GM12878 (cell line): ENCODE results near the gene FBXL7. TPM values are rescaled to one million over a fixed set of nuclear protein-coding genes. Genes with fewer than 3 reads are reported as not detected.

Experiments used
- ATAC-seq: fragments of 200-7000 bp; cut with Tn5 transposase; 3 replicates; pipeline ENCODE4 v1.9.1; 2020; ENCODE audit warnings: mild to moderate bottlenecking, moderate library complexity
- BruUV-seq: library from RNA; stranded (reverse); fragments of 400-500 nt; replicated peaks from 2 replicates; lab custom pipeline; 2021; lab: Mats Ljungman, UMichigan
- CTCF ChIA-PET: fragments of 300-600 bp; sonication (Branson Sonifier 250); formaldehyde crosslinking; extraction: SDS; loops from one replicate; lab custom pipeline; 2021; ENCODE audit warnings: inconsistent platforms; lab: Yijun Ruan, JAX
- POLR2A ChIA-PET: fragments of 350-600 bp; formaldehyde crosslinking; extraction: SDS; loops from one replicate; lab custom pipeline; 2021; ENCODE audit warnings: inconsistent platforms; lab: Charles Lee
- RAD21 ChIA-PET: fragments of 300-600 bp; sonication (Branson Sonifier 250); formaldehyde crosslinking; loops from one replicate; lab custom pipeline; 2023; ENCODE audit warnings: antibody characterized with exemption; ENCODE audit not compliant: unreplicated experiment; lab: Charles Lee
- SMC1A ChIA-PET: fragments of 300-600 bp; sonication (Branson Sonifier 250); formaldehyde crosslinking; loops from one replicate; lab custom pipeline; 2023; ENCODE audit not compliant: unreplicated experiment, uncharacterized antibody; lab: Charles Lee
- DNase-seq: peaks from one replicate; pipeline ENCODE4 v3.0.0-alpha.2; 2011; ENCODE audit warnings: low read depth, low spot score
- FAIRE-seq: peaks from 3 replicates; lab custom pipeline; 2011; peaks lifted over from hg19 to GRCh38; lab: Jason Lieb, UNC
- H2AFZ ChIP-seq: 2 replicates; pipeline ENCODE4 v1.6.0; 2011; ENCODE audit warnings: low read depth, low read length, control low read depth; ENCODE audit not compliant: control insufficient read depth
- H3K27ac ChIP-seq: 2 replicates; pipeline ENCODE4 v1.5.1; 2011; ENCODE audit warnings: control low read depth; ENCODE audit not compliant: control insufficient read depth, insufficient read depth
- H3K27me3 ChIP-seq, 2 experiments: replicated peaks in 1 of 2; 2 replicates each; pipeline versions ENCODE4 v1.6.0 to v1.6.1; 2011; ENCODE audit warnings: low read length in 1 of 2; ENCODE audit not compliant: control insufficient read depth in 2 of 2, insufficient read depth in 2 of 2
- H3K36me3 ChIP-seq, 2 experiments: 2 replicates each; pipeline ENCODE4 v1.5.1; 2011; ENCODE audit warnings: low read length in 1 of 2; ENCODE audit not compliant: control insufficient read depth in 2 of 2, insufficient read depth in 2 of 2
- H3K4me1 ChIP-seq: 2 replicates; pipeline ENCODE4 v1.6.1; 2011; ENCODE audit warnings: mild to moderate bottlenecking, low read length, moderate library complexity, mixed read lengths; ENCODE audit not compliant: control insufficient read depth, insufficient read depth
- H3K4me2 ChIP-seq: 2 replicates; pipeline ENCODE4 v1.6.0; 2011; ENCODE audit warnings: control low read depth; ENCODE audit not compliant: control insufficient read depth, insufficient read depth
- H3K4me3 ChIP-seq: fragments of 200-600 bp; sonication (generic); 2 replicates; pipeline ENCODE4 v1.5.1; 2016
- H3K79me2 ChIP-seq: 2 replicates; pipeline ENCODE4 v1.6.0; 2011; ENCODE audit warnings: low read length; ENCODE audit not compliant: control insufficient read depth, insufficient read depth
- H3K9ac ChIP-seq: 2 replicates; pipeline ENCODE4 v1.8.0; 2011; ENCODE audit warnings: low read length, control low read depth, mixed read lengths; ENCODE audit not compliant: control insufficient read depth, insufficient read depth
- H3K9me3 ChIP-seq: replicated peaks from 3 replicates; pipeline ENCODE4 v1.5.1; 2011; ENCODE audit warnings: mild to moderate bottlenecking, low read length; ENCODE audit not compliant: control insufficient read depth, insufficient read depth
- H4K20me1 ChIP-seq: 2 replicates; pipeline ENCODE4 v1.6.0; 2011; ENCODE audit not compliant: control insufficient read depth, insufficient read depth
- CEBPZ ChIP-seq: fragments of 150-350 bp; IDR thresholded peaks from 2 replicates; pipeline ENCODE4 v1.6.1; 2016; ENCODE audit warnings: low read depth, low read length
- IRF4 ChIP-seq: IDR thresholded peaks from 2 replicates; pipeline ENCODE4 v1.6.1; 2011; ENCODE audit warnings: low read depth, low read length
- MEF2A ChIP-seq: IDR thresholded peaks from 2 replicates; pipeline ENCODE4 v1.6.1; 2011; ENCODE audit warnings: low read depth, mild to moderate bottlenecking, low read length, moderate library complexity; ENCODE audit not compliant: insufficient read depth
- MYC ChIP-seq: IDR thresholded peaks from 2 replicates; pipeline ENCODE4 v1.6.1; 2011; ENCODE audit warnings: mild to moderate bottlenecking, low read length, moderate library complexity, inconsistent platforms; ENCODE audit not compliant: insufficient read depth, insufficient replicate concordance, insufficient read length, severe bottlenecking
- PRDM15 ChIP-seq: fragments of 450-650 bp; formaldehyde crosslinking; IDR thresholded peaks from 2 replicates; pipeline ENCODE4 v1.4.0; 2020; ENCODE audit warnings: mild to moderate bottlenecking, moderate library complexity
- REST ChIP-seq: IDR thresholded peaks from 2 replicates; pipeline ENCODE4 v1.6.1; 2012; ENCODE audit warnings: mild to moderate bottlenecking, low read depth, low read length
- SMAD5 ChIP-seq: IDR thresholded peaks from 2 replicates; pipeline ENCODE4 v1.6.1; 2016; ENCODE audit warnings: antibody characterized with exemption, low read depth
- ZBED1 ChIP-seq: IDR thresholded peaks from 2 replicates; pipeline ENCODE4 v1.6.1; 2016; ENCODE audit warnings: borderline replicate concordance
- ZNF592 ChIP-seq: fragments of 450-650 bp; IDR thresholded peaks from 2 replicates; pipeline ENCODE4 v1.6.1; 2017; ENCODE audit warnings: mild to moderate bottlenecking, moderate library complexity
- WGBS: methylation state at CpG from one replicate; pipeline ENCODE4 v1.1.6; 2016; ENCODE audit warnings: low lambda C conversion rate; ENCODE audit not compliant: insufficient replicate concordance, insufficient coverage; ENCODE audit errors: missing lambda C conversion rate; 5-methylcytosine and 5-hydroxymethylcytosine counted together
- in situ Hi-C: fragments of 300-500 bp; cut with MboI; formaldehyde crosslinking; loops from 9 replicates; pipeline ENCODE4 v1.14.3; 2018; ENCODE audit warnings: mixed read lengths
- intact Hi-C: fragments of 100-400 bp; cut with micrococcal nuclease; formaldehyde crosslinking; loops from one replicate; pipeline ENCODE4 v1.14.2; 2022; ENCODE audit not compliant: unreplicated experiment
- polyA plus RNA-seq, 11 experiments: library from polyadenylated mRNA; depleted of rRNA in 4 of 11; unstranded in 6 of 11; stranded (reverse) in 5 of 11; fragments of >200 nt; fragmentation: Nextera tagmentation in 4 of 11; fragmentation: Illumina TruSeq in 1 of 11; extraction: Ambion mirVana in 4 of 11; extraction: Trizol in 1 of 11; gene quantifications; 1 replicate in 1 of 11; 2 replicates in 10 of 11; pipeline versions ENCODE4 v1.2.1 to v1.2.3, GENCODE V29; 2011 to 2016; ENCODE audit warnings: inconsistent platforms in 2 of 11, missing spikeins in 2 of 11, low read depth in 1 of 11
- total RNA-seq, 4 experiments: library from RNA; depleted of rRNA in 3 of 4; stranded (reverse); fragments of >200 nt in 3 of 4; fragmentation: Illumina TruSeq in 1 of 4; extraction: Trizol in 1 of 4; gene quantifications; 2 replicates each; pipeline versions ENCODE4 v1.2.1 to v1.2.3, GENCODE V29; 2013 to 2021

Gene FBXL7
- total and polyA plus RNA-seq, 10 of the 15 experiments (the other 5 are each of a cell fraction or from before 2014, with no cell fraction given), result 0.03 to 0.44 (median 0.16) TPM

- ChIA-PET RAD21 (no interaction called here), CTCF (no interaction called here), POLR2A (no interaction called here), SMC1A (no interaction called here)
- no peaks in the 10 kb centered on the region for H3K36me3 ChIP-seq
- H3K27me3 ChIP-seq, result no peaks in the 10 kb centered on the region
- no peak overlapping the region for H3K9ac ChIP-seq
- no peak overlapping the region for H2AFZ ChIP-seq
- no TSS peak for BruUV-seq
- H3K4me1 ChIP-seq, result no peaks in the 10 kb centered on the region
- H4K20me1 ChIP-seq, result no peaks in the 10 kb centered on the region
- no peak overlapping the region for H3K4me3 ChIP-seq
- no peak for FAIRE-seq
- no peak overlapping the region for H3K4me2 ChIP-seq
- H3K79me2 ChIP-seq, result no peaks in the 10 kb centered on the region
- ATAC-seq, result no peak
- in situ Hi-C loops (no loop called here), intact Hi-C loops (no loop called here)
- WGBS, result 19% methylated on average over 5 of the region's 5 CpGs
- no peaks in the 10 kb centered on the region for H3K9me3 ChIP-seq
- no peak for DNase-seq
- no peak overlapping the region for H3K27ac ChIP-seq
- TF ChIP-seq PRDM15, result no peak
- no peak for TF ChIP-seq MYC
- TF ChIP-seq CEBPZ, result no peak
- no peak for TF ChIP-seq ZBED1
- TF ChIP-seq REST, result no peak
- no peak for TF ChIP-seq MEF2A
- TF ChIP-seq IRF4, result no peak
- TF ChIP-seq SMAD5, result no peak
- no peak for TF ChIP-seq ZNF592
Observed at GRCh38 chr5:15877914-15878313, 377.9 kb downstream of the FBXL7 start.
